GM18870 (cell line): ENCODE measurements around the gene CCDC102B.
"Not testable (repeated sequence)": the region's sequence is repeated elsewhere in the genome, so short reads cannot be mapped to it uniquely, and the experiment has no call there.

Source experiments
- ATAC-seq: cut with Tn5 transposase; IDR thresholded peaks from one replicate; pipeline ENCODE4 v1.9.1; 2021; ENCODE audit warnings: moderate library complexity; ENCODE audit not compliant: unreplicated experiment

CCDC102B gene

GRCh38 chr18:68965817-68966216, 167.9 kb downstream of the CCDC102B start:
- no peak for ATAC-seq

GRCh38 chr18:68969027-68969426, 171.1 kb downstream of the CCDC102B start:
- ATAC-seq = no peak

- ATAC-seq = no peak
Observed at GRCh38 chr18:68972176-68972575, 174.3 kb downstream of the CCDC102B start.

GRCh38 chr18:68979737-68980136, 181.9 kb downstream of the CCDC102B start:
- ATAC-seq = no peak

- no peak for ATAC-seq
Observed at GRCh38 chr18:68983126-68983525, 185.2 kb downstream of the CCDC102B start.

- ATAC-seq = no peak
Observed at GRCh38 chr18:68984342-68984741, 186.5 kb downstream of the CCDC102B start.

- peak; percentile 92 for ATAC-seq
Observed at GRCh38 chr18:68985172-68985820, 187.4 kb downstream of the CCDC102B start.

- ATAC-seq = peak; percentile 61
Observed at GRCh38 chr18:68991286-68991685, 193.4 kb downstream of the CCDC102B start.

- peak; percentile 89 for ATAC-seq
Observed at GRCh38 chr18:68992719-68993482, 195.0 kb downstream of the CCDC102B start.

- ATAC-seq = no peak
Observed at GRCh38 chr18:68995675-68996074, 197.8 kb downstream of the CCDC102B start.

GRCh38 chr18:68997845-68998244, 200.0 kb downstream of the CCDC102B start:
- no peak for ATAC-seq

GRCh38 chr18:69000366-69000765, 202.5 kb downstream of the CCDC102B start:
- ATAC-seq = no peak

GRCh38 chr18:69002233-69002632, 204.4 kb downstream of the CCDC102B start:
- ATAC-seq = no peak

GRCh38 chr18:69006212-69006611, 208.3 kb downstream of the CCDC102B start:
- not testable (repeated sequence) for ATAC-seq

GRCh38 chr18:69008538-69008937, 210.7 kb downstream of the CCDC102B start:
- ATAC-seq = no peak

- ATAC-seq = no peak
Observed at GRCh38 chr18:69021211-69021805, 223.4 kb downstream of the CCDC102B start.

- no peak for ATAC-seq
Observed at GRCh38 chr18:69022426-69022825, 224.5 kb downstream of the CCDC102B start.

GRCh38 chr18:69031571-69031970, 233.7 kb downstream of the CCDC102B start:
- no peak for ATAC-seq

- no peak for ATAC-seq
Observed at GRCh38 chr18:69032009-69032408, 234.1 kb downstream of the CCDC102B start.

GRCh38 chr18:69035756-69036155, 237.9 kb downstream of the CCDC102B start:
- no peak for ATAC-seq

GRCh38 chr18:69044215-69044614, 246.3 kb downstream of the CCDC102B start:
- no peak for ATAC-seq

- ATAC-seq = no peak
Observed at GRCh38 chr18:69064063-69064462, 266.2 kb downstream of the CCDC102B start.
